Smooth muscle cell (in vitro differentiated cells): ENCODE measurements around the gene PSMB5. TPM values are rescaled to one million over a fixed set of nuclear protein-coding genes. Genes with fewer than 3 reads are reported as not detected.
A peak's percentile ranks its signal among the peaks of the same experiment; 100 is the strongest.

Source experiments
- DNase-seq: peaks from one replicate; lab custom pipeline; 2025; ENCODE audit not compliant: unreplicated experiment; lab: John Stamatoyannopoulos, UW
- H2AFZ ChIP-seq: fragments of 200-600 bp; sonication (generic); 2 replicates; pipeline ENCODE4 v1.6.0; 2016; ENCODE audit warnings: antibody characterized with exemption, low read depth, mild to moderate bottlenecking
- H3F3A ChIP-seq: fragments of 200-600 bp; sonication (generic); 2 replicates; pipeline ENCODE4 v1.6.0; 2017; ENCODE audit warnings: antibody characterized with exemption, low read depth
- H3K27ac ChIP-seq: fragments of 200-600 bp; sonication (generic); 2 replicates; pipeline ENCODE4 v1.5.1; 2016; ENCODE audit warnings: low read depth, mild to moderate bottlenecking
- H3K27me3 ChIP-seq: fragments of 200-600 bp; sonication (generic); 2 replicates; pipeline ENCODE4 v1.6.1; 2016; ENCODE audit warnings: low read depth, mild to moderate bottlenecking
- H3K36me3 ChIP-seq: fragments of 200-600 bp; sonication (generic); 2 replicates; pipeline ENCODE4 v1.5.1; 2016; ENCODE audit warnings: low read depth
- H3K4me1 ChIP-seq: fragments of 200-600 bp; sonication (generic); 2 replicates; pipeline ENCODE4 v1.5.1; 2016; ENCODE audit warnings: low read depth
- H3K4me2 ChIP-seq: fragments of 200-600 bp; sonication (generic); 2 replicates; pipeline ENCODE4 v1.6.0; 2016; ENCODE audit warnings: mild to moderate bottlenecking
- H3K4me3 ChIP-seq: fragments of 200-600 bp; sonication (generic); 2 replicates; pipeline ENCODE4 v1.5.1; 2016; ENCODE audit warnings: mild to moderate bottlenecking
- H3K79me2 ChIP-seq: fragments of 200-600 bp; sonication (generic); 2 replicates; pipeline ENCODE4 v1.6.0; 2016; ENCODE audit warnings: low read depth, mild to moderate bottlenecking
- H3K9ac ChIP-seq: fragments of 200-600 bp; sonication (generic); 2 replicates; pipeline ENCODE4 v1.6.0; 2016; ENCODE audit warnings: low read depth
- H3K9me3 ChIP-seq: fragments of 200-600 bp; sonication (generic); replicated peaks from 2 replicates; pipeline ENCODE4 v1.5.1; 2016; ENCODE audit warnings: low read depth
- H4K20me1 ChIP-seq: fragments of 200-600 bp; sonication (generic); 2 replicates; pipeline ENCODE4 v1.6.0; 2016; ENCODE audit warnings: low read depth
- WGBS: methylation state at CpG from one replicate; pipeline ENCODE4 v1.1.7; 2016; ENCODE audit warnings: low lambda C conversion rate; 5-methylcytosine and 5-hydroxymethylcytosine counted together
- polyA plus RNA-seq: library from polyadenylated mRNA; unstranded; fragments of >200 nt; fragmentation: Nextera tagmentation; extraction: Ambion mirVana; gene quantifications from 2 replicates; pipeline ENCODE4 v1.2.1, GENCODE V29; 2016
- total RNA-seq: library from RNA; depleted of rRNA; stranded (reverse); fragments of >200 nt; gene quantifications from 2 replicates; pipeline ENCODE4 v1.2.3, GENCODE V29; 2014
- TF ChIP-seq, protein P1 (sequence below): fragments of 200-600 bp; sonication (generic); IDR thresholded peaks from 2 replicates; pipeline ENCODE4 v1.5.1; 2017; ENCODE audit warnings: borderline replicate concordance, mild to moderate bottlenecking, antibody characterized with exemption; ENCODE audit not compliant: insufficient read depth, poor library complexity, severe bottlenecking

Gene PSMB5
- total RNA-seq, result 161 and 183 TPM in 2 replicates
- polyA plus RNA-seq, result 372 and 374 TPM in 2 replicates

DNA sequence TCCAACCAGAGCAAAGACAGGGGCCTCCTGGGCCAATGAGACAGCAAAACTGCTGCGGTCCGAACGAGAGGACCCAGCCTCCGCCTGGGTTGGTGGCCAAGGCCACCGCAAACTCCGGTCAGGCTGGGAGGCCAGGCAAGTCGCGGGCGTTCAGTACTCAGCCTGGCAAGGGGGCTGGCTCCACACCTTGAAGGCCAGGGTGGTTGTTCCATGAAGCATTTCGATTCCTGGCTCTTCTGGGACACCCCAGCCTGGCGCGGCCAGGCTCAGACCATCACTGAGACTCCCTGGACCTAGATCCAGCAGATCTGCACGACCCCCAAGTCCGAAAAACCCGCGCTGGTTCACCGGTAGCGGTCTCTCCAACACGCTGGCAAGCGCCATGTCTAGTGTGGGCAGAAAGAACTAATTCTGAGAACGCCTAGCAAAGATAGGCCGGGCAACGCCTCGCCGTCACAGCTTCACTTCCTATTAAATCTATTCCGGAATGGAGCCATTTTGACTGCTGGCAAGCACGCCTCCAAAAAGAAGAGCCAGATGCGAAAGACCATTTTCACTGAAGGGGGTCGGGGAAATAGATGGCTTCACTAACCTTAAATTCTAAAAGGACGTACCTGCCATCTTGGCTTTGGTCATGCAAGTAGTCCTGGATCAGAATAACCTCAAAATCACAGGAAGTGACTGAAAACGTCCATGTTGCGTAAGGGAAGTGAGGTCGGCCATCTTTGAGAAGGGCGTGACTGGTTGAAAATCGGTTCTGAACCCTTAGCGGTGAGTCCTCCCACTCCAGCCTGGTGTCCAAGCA is at the start of gene PSMB5:
Gene PSMB5, minus strand, starts transcription at position 403 of the 805 bp plus-strand sequence. Its CDS starts 19 bp downstream, at position 384.
- peaks cover 10% of the 10 kb centered on the region for H3K36me3 ChIP-seq
- no peak for DNase-seq

DNA sequence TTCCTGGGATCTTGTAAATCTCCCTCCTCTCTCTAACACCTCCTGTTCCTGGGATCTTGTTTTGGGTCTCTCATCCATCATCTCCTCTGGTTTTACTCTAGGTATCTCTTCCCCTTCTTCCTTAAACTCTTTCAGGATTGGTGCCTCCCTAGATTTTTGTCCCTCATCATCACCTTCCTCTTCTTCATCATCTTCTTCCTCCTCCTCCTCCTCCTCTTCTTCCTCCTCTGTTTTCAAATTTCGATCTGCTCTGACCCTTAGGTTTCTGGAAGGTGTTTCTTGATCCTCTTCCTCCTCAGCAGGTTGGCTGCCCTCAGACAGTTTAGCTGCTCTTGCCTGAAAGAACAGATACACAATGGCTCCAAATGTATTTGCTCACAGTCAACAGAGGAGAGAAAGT is 45.8 kb upstream of the PSMB5 start:
- H3K9ac ChIP-seq, result no peak overlapping the region
- peak overlapping the region; percentile 89 for H3K27ac ChIP-seq
- peaks cover 33% of the 10 kb centered on the region for H3K36me3 ChIP-seq

More for the DNA sequence above, at the start of gene PSMB5:
- peaks cover 35% of the 10 kb centered on the region for H3K79me2 ChIP-seq
- peaks cover 11% of the 10 kb centered on the region for H3K4me1 ChIP-seq
- H3K27ac ChIP-seq, result peak within 1 kb of the TSS; percentile 94
- H3K4me2 ChIP-seq, result peak within 1 kb of the TSS; percentile 91
- no peaks in the 10 kb centered on the region for H4K20me1 ChIP-seq
- peak within 1 kb of the TSS; percentile 92 for H3K9ac ChIP-seq
- peak within 1 kb of the TSS; percentile 72 for H3K4me3 ChIP-seq
- H2AFZ ChIP-seq, result peak within 1 kb of the TSS; percentile 95
- H3K9me3 ChIP-seq, result no peaks in the 10 kb centered on the region
- no peaks in the 10 kb centered on the region for H3F3A ChIP-seq
- no peaks in the 10 kb centered on the region for H3K27me3 ChIP-seq
- TF ChIP-seq, protein P1, sequence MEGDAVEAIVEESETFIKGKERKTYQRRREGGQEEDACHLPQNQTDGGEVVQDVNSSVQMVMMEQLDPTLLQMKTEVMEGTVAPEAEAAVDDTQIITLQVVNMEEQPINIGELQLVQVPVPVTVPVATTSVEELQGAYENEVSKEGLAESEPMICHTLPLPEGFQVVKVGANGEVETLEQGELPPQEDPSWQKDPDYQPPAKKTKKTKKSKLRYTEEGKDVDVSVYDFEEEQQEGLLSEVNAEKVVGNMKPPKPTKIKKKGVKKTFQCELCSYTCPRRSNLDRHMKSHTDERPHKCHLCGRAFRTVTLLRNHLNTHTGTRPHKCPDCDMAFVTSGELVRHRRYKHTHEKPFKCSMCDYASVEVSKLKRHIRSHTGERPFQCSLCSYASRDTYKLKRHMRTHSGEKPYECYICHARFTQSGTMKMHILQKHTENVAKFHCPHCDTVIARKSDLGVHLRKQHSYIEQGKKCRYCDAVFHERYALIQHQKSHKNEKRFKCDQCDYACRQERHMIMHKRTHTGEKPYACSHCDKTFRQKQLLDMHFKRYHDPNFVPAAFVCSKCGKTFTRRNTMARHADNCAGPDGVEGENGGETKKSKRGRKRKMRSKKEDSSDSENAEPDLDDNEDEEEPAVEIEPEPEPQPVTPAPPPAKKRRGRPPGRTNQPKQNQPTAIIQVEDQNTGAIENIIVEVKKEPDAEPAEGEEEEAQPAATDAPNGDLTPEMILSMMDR, result no peak
- under 1% methylated on average over 36 of the region's 36 CpGs for WGBS

DNA sequence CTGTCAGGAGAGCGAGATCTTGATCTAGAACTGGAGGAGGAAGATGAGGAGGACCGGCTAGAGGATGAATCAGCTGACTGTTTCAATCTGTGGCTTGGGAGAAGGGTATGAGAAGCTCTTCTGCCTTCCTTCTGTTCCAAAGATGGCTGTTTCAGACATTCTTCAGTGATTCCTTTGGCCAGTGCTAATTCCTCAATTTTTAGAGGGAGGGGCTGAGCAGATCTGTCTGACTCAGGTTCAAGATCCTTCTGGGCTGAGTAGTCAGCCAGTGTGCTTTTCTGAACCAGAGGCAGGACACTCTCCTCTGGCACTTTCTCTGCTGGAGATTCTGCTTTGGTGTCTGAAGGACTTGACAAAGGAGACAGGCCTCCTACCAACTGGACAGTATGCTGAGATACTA is 45.0 kb upstream of the PSMB5 start:
- Histone ChIP-seq H3K36me3 (peaks cover 33% of the 10 kb centered on the region), H3K9me3 (no peaks in the 10 kb centered on the region), H2AFZ (no peak overlapping the region), H3K9ac (no peak overlapping the region), H3F3A (peaks cover 38% of the 10 kb centered on the region), H3K79me2 (peaks cover 23% of the 10 kb centered on the region), H3K27me3 (no peaks in the 10 kb centered on the region), H3K4me2 (peak overlapping the region; percentile 64), H3K27ac (peak overlapping the region; percentile 89), H3K4me3 (no peak overlapping the region), H4K20me1 (peaks cover 43% of the 10 kb centered on the region), H3K4me1 (peaks cover 5% of the 10 kb centered on the region)
- WGBS, result 66% methylated on average over 2 of the region's 2 CpGs
- no peak for DNase-seq
- TF ChIP-seq, protein P1, result no peak

More for the DNA sequence above, 45.8 kb upstream of the PSMB5 start:
- Histone ChIP-seq H2AFZ (no peak overlapping the region), H3K9me3 (no peaks in the 10 kb centered on the region), H3K27me3 (no peaks in the 10 kb centered on the region), H3K79me2 (peaks cover 20% of the 10 kb centered on the region), H3F3A (peaks cover 38% of the 10 kb centered on the region), H3K4me2 (no peak overlapping the region), H4K20me1 (peaks cover 51% of the 10 kb centered on the region), H3K4me1 (peaks cover 5% of the 10 kb centered on the region), H3K4me3 (no peak overlapping the region)
- DNase-seq, result no peak
- WGBS, result 100% methylated on average over 1 of the region's 1 CpG
- TF ChIP-seq, protein P1, result no peak
